Mucosa of descending colon (tissue), 3 donors: ENCODE data around the gene BCL2L13. TPM values are rescaled to one million over a fixed set of nuclear protein-coding genes. Genes with fewer than 3 reads are reported as not detected.
A peak's percentile ranks its signal among the peaks of the same experiment; 100 is the strongest.

Experiments
- ATAC-seq: fragments of 200-7000 bp; cut with Tn5 transposase; one replicate; pipeline ENCODE4 v1.9.1; 2020; ENCODE audit warnings: mild to moderate bottlenecking, moderate library complexity
- DNase-seq, 3 donors: peaks; one replicate each; pipeline ENCODE4 v3.0.0-alpha.2; 2020
- H3K36me3 ChIP-seq: fragments of 200-600 bp; one replicate; pipeline ENCODE4 v1.8.0; 2021; ENCODE audit warnings: low read depth, mild to moderate bottlenecking
- H3K4me1 ChIP-seq: fragments of 200-600 bp; one replicate; pipeline ENCODE4 v1.8.0; 2021; ENCODE audit warnings: low read depth, mild to moderate bottlenecking
- H3K4me3 ChIP-seq: fragments of 200-600 bp; one replicate; pipeline ENCODE4 v1.8.0; 2021; ENCODE audit warnings: mild to moderate bottlenecking
- H3K9me3 ChIP-seq: fragments of 200-600 bp; one replicate; pipeline ENCODE4 v1.8.0; 2021; ENCODE audit warnings: mild to moderate bottlenecking
- intact Hi-C, 2 donors: fragments of 100-400 bp; cut with DNase I in 1 of 2; cut with micrococcal nuclease in 1 of 2; formaldehyde crosslinking; loops; one replicate each; pipeline versions ENCODE4 v1.11.0 to v1.11.1; 2022; cut with DNase I, micrococcal nuclease
- total RNA-seq, 3 donors: library from RNA; stranded (reverse); fragmentation: NEBNext Ultra II Directional in 2 of 3; extraction: Animal tissue kit (Norgen Biotek cat#: 25700) in 2 of 3; gene quantifications; one replicate each; pipeline versions ENCODE4 v1.2.1 to v1.2.4, GENCODE V29; 2021 to 2023
- TF ChIP-seq, protein P1 (sequence below): fragments of 200-600 bp; IDR thresholded peaks from one replicate; pipeline ENCODE4 v1.8.0; 2022; ENCODE audit warnings: antibody characterized with exemption, mild to moderate bottlenecking
- donor health status: DM: no; HTN: no; CAD: no; lungs with moderate emphysema.
- donor health status: DM: no; HTN: no; CAD: no.
- donor health status: DM: no; HTN: yes; CAD: no.

The BCL2L13 gene
- total RNA-seq, 3 donors from 2014 or later = 47.2 to 61.2 (median 57.3) TPM

DNA sequence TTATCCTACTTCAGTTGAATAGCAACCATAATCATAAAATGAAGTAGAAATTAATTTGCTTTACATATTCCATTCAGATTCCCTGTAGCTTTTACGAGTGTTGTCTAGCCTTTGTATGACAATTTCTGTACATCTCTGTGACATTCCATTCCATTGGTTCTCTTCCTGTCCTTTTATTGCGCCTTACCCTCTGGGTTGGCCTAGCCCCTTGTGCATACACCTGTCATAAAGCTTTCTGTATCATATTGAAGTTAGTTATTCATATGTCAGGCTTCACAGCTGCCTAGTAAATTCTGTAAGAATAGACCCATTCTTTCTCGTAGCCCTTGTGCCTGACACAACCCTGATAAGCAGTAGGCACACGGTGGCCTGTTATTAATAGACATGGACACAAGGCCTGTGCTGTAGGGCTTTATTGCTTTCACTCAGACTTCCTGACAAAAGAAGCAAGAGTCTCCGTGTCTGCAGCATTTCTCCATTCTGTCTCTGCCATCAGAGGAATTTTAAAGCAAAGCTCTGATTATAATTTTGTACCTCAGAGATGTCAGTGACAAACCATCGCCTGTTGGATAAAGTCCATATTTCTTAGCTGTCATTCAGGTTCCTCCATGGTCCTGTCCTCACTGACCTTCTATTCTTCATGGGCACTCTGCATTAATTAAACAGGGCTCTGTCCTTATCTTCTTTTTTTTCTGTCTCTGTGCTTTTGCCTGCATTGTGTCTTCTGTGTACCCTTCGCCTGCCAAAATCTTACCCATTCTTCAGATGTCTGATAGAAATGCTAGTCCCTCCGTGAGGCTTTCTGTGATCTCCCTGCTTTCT is 86.3 kb downstream of the BCL2L13 start:
- Histone ChIP-seq H3K4me3 (no peak overlapping the region), H3K4me1 (peaks cover 14% of the 10 kb centered on the region), H3K36me3 (no peaks in the 10 kb centered on the region), H3K9me3 (no peaks in the 10 kb centered on the region)
- intact Hi-C loops = no loop called here
- TF ChIP-seq, protein P1, sequence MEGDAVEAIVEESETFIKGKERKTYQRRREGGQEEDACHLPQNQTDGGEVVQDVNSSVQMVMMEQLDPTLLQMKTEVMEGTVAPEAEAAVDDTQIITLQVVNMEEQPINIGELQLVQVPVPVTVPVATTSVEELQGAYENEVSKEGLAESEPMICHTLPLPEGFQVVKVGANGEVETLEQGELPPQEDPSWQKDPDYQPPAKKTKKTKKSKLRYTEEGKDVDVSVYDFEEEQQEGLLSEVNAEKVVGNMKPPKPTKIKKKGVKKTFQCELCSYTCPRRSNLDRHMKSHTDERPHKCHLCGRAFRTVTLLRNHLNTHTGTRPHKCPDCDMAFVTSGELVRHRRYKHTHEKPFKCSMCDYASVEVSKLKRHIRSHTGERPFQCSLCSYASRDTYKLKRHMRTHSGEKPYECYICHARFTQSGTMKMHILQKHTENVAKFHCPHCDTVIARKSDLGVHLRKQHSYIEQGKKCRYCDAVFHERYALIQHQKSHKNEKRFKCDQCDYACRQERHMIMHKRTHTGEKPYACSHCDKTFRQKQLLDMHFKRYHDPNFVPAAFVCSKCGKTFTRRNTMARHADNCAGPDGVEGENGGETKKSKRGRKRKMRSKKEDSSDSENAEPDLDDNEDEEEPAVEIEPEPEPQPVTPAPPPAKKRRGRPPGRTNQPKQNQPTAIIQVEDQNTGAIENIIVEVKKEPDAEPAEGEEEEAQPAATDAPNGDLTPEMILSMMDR = no peak
- DNase-seq (no peak), ATAC-seq (peak; percentile 92)

DNA sequence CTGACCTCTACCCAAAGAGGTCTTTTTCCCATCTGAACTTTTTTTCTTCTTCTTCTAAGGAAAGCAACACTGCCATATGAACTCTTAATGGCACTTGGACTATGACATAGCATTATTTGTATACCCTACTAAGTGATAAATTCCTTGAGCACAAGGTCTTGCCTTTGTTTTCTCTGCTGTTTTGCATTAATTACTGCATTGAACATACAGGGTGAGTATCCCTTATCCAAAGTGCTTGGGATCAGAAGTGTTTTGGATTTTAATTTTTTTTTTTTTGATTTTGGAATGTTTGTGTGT is 86.9 kb downstream of the BCL2L13 start:
- intact Hi-C loops = no loop called here
- no peaks in the 10 kb centered on the region for H3K9me3 ChIP-seq
- no peak for ATAC-seq
- H3K4me1 ChIP-seq = peaks cover 14% of the 10 kb centered on the region
- DNase-seq = no peak
- H3K36me3 ChIP-seq = no peaks in the 10 kb centered on the region
- TF ChIP-seq, protein P1 = no peak
- no peak overlapping the region for H3K4me3 ChIP-seq

DNA sequence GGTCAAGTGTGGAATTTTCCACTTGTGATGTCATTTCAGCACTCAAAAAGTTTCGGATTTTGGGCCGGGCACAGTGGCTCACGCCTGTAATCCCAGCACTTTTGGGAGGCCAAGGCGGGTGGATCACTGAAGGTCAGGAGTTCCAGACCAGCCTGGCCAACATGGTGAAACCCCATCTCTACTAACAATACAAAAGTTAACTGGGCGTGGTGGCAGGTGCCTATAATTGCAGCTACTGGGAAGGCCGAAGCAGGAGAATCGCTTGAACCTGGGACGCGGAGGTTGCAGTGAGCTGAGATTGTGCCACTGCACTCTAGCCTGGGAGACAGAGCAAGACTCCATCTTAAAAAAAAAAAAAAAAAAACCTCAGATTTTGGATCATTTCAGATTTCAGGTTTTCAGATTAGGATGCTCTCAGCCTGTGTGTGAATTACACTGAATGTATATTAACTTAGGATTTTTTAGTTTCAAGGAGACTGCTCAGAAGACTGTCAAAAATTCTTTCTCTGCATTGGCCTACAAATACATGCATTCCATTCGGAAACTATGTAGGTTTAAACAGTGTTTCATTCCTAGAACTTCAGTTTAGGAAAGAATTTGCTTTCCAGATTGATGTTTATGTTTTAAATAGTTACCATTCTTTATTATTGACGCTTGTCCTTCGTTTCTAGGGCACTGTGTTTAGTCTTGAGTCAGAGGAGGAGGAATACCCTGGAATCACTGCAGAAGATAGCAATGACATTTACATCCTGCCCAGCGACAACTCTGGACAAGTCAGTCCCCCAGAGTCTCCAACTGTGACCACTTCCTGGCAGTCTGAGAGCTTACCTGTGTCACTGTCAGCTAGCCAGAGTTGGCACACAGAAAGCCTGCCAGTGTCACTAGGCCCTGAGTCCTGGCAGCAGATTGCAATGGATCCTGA is 87.7 kb downstream of the BCL2L13 start:
- no peaks in the 10 kb centered on the region for H3K9me3 ChIP-seq
- no peak for ATAC-seq
- H3K4me3 ChIP-seq = no peak overlapping the region
- no peak for DNase-seq
- TF ChIP-seq, protein P1 = no peak
- no peaks in the 10 kb centered on the region for H3K36me3 ChIP-seq
- H3K4me1 ChIP-seq = peaks cover 14% of the 10 kb centered on the region
- intact Hi-C loops = no loop called here

DNA sequence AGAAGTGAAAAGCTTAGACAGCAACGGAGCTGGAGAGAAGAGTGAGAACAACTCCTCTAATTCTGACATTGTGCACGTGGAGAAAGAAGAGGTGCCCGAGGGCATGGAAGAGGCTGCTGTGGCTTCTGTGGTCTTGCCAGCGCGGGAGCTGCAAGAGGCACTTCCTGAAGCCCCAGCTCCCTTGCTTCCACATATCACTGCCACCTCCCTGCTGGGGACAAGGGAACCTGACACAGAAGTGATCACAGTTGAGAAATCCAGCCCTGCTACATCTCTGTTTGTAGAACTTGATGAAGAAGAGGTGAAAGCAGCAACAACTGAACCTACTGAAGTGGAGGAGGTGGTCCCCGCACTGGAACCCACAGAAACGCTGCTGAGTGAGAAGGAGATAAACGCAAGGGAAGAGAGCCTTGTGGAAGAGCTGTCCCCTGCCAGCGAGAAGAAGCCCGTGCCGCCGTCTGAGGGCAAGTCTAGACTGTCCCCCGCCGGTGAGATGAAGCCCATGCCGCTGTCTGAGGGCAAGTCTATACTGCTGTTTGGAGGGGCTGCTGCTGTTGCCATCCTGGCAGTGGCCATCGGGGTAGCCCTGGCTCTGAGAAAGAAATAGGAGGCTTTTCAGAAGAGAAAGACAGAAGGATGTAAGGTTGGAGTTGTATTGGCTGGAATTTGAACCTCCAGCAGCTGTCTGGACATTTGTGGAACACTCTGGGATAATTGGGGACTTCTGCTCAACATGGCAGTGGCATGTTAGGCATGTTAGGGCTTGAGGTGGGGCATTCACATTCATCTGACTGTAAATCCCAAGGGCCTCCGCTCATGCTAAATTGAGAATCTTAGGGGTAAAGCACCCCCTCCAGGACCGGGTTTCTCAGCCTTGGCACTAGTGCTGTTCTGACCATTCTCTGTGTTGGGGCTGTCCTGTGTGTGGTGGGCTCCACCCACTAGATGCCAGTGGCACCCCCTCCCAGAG is 88.7 kb downstream of the BCL2L13 start:
- peaks cover 14% of the 10 kb centered on the region for H3K4me1 ChIP-seq
- DNase-seq = no peak
- TF ChIP-seq, protein P1 = no peak
- no peak overlapping the region for H3K4me3 ChIP-seq
- no peaks in the 10 kb centered on the region for H3K9me3 ChIP-seq
- intact Hi-C loops = no loop called here
- H3K36me3 ChIP-seq = no peaks in the 10 kb centered on the region
- ATAC-seq = no peak

DNA sequence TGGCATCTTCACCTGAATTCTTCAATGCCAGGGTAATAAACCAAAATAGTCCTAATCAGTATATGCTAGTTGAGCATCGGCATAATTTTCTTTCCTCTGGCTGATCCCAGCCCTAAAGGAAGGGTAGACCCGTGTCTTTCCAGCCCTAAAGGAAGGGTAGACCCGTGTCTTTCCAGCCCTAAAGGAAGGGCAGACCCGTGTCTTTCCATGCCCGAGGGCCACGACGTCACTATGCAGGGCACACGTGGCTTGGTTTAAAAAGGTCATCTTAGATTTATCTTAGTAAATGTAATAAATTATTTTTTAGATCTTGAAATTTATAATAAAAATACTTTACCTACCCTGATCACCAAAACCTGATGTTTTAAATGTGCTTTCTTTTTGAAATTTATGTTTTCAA is 90.2 kb downstream of the BCL2L13 start:
- H3K36me3 ChIP-seq = no peaks in the 10 kb centered on the region
- H3K4me3 ChIP-seq = no peak overlapping the region
- TF ChIP-seq, protein P1 = no peak
- intact Hi-C loops = no loop called here
- no peak for DNase-seq
- H3K9me3 ChIP-seq = no peaks in the 10 kb centered on the region
- no peak for ATAC-seq
- peaks cover 15% of the 10 kb centered on the region for H3K4me1 ChIP-seq
